Motor neuron (in vitro differentiated cells): ENCODE measurements around the gene DLG1. TPM values are rescaled to one million over a fixed set of nuclear protein-coding genes. Genes with fewer than 3 reads are reported as not detected.

ENCODE experiments used
- ATAC-seq, 8 experiments: fragments of 200-7000 bp; cut with Tn5 transposase; replicated peaks in 6 of 8; 2 replicates each; pipeline ENCODE4 v1.8.0; 2021; ENCODE audit warnings: mild to moderate bottlenecking in 8 of 8, moderate library complexity in 8 of 8
- H3K27ac ChIP-seq, 2 donors: fragments of 250-450 bp; sonication (Bioruptor Pico); 2 replicates each; pipeline ENCODE4 v1.9.0; 2021; ENCODE audit warnings: antibody characterized with exemption in 2 of 2, mild to moderate bottlenecking in 2 of 2, moderate library complexity in 1 of 2
- H3K4me1 ChIP-seq, 2 donors: fragments of 250-450 bp; sonication (Bioruptor Pico); replicated peaks in 1 of 2; 2 replicates each; pipeline ENCODE4 v1.6.1; 2021; ENCODE audit warnings: antibody characterized with exemption in 2 of 2, mild to moderate bottlenecking in 2 of 2, moderate library complexity in 1 of 2
- H3K4me3 ChIP-seq, 5 donors: fragments of 250-450 bp; sonication (Bioruptor Pico); 2 replicates each; pipeline ENCODE4 v1.9.0; 2021; ENCODE audit warnings: antibody characterized with exemption in 5 of 5, mild to moderate bottlenecking in 5 of 5, moderate library complexity in 4 of 5
- WGBS, 10 experiments: fragments of 450-650 bp; shearing (Covaris generic); methylation state at CpG; one replicate each; pipeline ENCODE4 v1.0.0; 2022; 5-methylcytosine and 5-hydroxymethylcytosine counted together
- in situ Hi-C, 9 experiments: fragments of 400-800 bp; cut with MboI; loops; one replicate each; pipeline ENCODE4 v1.15.0; 2021; ENCODE audit warnings: low sequenced_read_pairs in 9 of 9, low pct_unique_long_range_greater_than_20kb in 2 of 9; ENCODE audit not compliant: unreplicated experiment in 9 of 9
- total RNA-seq, 8 experiments: library from RNA; unstranded; fragments of 300-600 nt; gene quantifications; 2 replicates each; pipeline versions ENCODE4 v1.2.3 to v1.2.4, GENCODE V29; 2022

Gene DLG1
- total RNA-seq, 8 experiments from 2014 or later, result 20.3 to 109 (median 47.7) TPM

DNA sequence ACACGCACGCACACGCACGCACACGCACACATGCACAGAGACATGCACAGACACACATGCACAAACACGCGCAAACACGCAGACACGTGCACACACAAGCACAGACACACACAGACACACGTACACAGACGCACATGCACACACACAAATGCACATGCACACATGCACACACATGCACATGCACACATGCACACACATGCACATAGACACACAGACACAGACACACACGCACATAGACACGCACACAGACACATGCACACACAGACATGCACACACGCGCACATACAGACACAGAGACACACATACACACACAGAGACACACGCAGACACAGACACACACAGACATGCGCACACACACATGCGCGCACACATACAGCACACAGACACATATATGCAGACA lies 303.4 kb downstream of the DLG1 start:
- Histone ChIP-seq H3K4me3 (no peak overlapping the region), H3K4me1 (no peaks in the 10 kb centered on the region), H3K27ac (no peak overlapping the region)
- no peak for ATAC-seq
- 60 to 100% (median 95%) methylated on average over 1 to 9 of the region's 19 CpGs; no CpG with 5 or more reads in 6 of the 10 experiments for WGBS, 10 experiments
- in situ Hi-C loops, result loop anchor here in 1 of 9 experiments (25.0 kb wide), 1 partner anchor 192 kb away; no protein-coding TSS in a partner anchor

DNA sequence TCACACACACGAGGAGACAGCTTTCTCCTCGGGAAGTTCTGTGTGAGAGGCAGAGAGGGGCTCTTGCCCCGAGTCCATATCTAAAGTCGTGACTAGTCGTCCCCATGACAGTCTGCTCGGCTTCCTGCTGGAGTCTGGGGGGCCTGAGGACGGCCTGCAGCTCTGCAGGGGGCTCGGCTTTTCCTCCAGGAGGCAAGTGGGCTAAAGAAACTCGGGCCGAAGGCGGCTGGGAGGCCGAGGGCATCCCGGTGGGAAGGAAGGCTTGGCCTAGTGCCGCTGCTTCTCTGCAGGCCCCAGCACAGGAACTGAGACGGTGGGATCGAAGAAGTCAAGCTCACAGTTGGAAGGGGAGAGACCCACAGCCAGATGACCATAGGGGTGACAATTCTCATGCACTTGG lies 304.4 kb downstream of the DLG1 start:
- no peak overlapping the region for H3K27ac ChIP-seq
- in situ Hi-C loops, result loop anchor here in 1 of 9 experiments (25.0 kb wide), 1 partner anchor 193 kb away; no protein-coding TSS in a partner anchor
- WGBS, 10 experiments, result 50 to 92% (median 60%) methylated on average over 1 to 2 of the region's 16 CpGs; no CpG with 5 or more reads in 5 of the 10 experiments

More for the DNA sequence above, 304.4 kb downstream of the DLG1 start:
- Histone ChIP-seq H3K4me1 (no peaks in the 10 kb centered on the region), H3K4me3 (no peak overlapping the region)
- no peak for ATAC-seq
